HepG2 (cell line): Measurements from ENCODE around the gene ZNF853. TPM values are rescaled to one million over a fixed set of nuclear protein-coding genes. Genes with fewer than 3 reads are reported as not detected.

Source experiments
- CBX2 ChIP-seq, 2 experiments: fragments of 200-600 bp in 1 of 2; sonication (generic); formaldehyde crosslinking in 1 of 2; IDR thresholded peaks; 2 replicates each; pipeline versions ENCODE4 v1.7.0 to v1.8.1; 2018 to 2022; ENCODE audit warnings: low read depth in 2 of 2, low read length in 1 of 2, mild to moderate bottlenecking in 1 of 2, missing genetic modification reagents in 1 of 2
- CENPBD1 ChIP-seq: sonication (generic); formaldehyde crosslinking; IDR thresholded peaks from 2 replicates; pipeline ENCODE4 v1.8.0; 2022; ENCODE audit warnings: missing genetic modification reagents, low read depth, mild to moderate bottlenecking, borderline replicate concordance
- CREB3 ChIP-seq: sonication (generic); formaldehyde crosslinking; IDR thresholded peaks from 2 replicates; pipeline ENCODE4 v1.5.0; 2020; ENCODE audit warnings: missing genetic modification reagents
- CTCF ChIP-seq: sonication (generic); formaldehyde crosslinking; IDR thresholded peaks from 2 replicates; pipeline ENCODE4 v1.5.0; 2020; ENCODE audit warnings: mild to moderate bottlenecking, missing genetic modification reagents, moderate library complexity
- FOXK1 ChIP-seq: sonication (generic); formaldehyde crosslinking; IDR thresholded peaks from 2 replicates; pipeline ENCODE4 v1.4.0; 2020; ENCODE audit warnings: low read depth, missing genetic modification reagents, borderline replicate concordance
- HMG20A ChIP-seq: IDR thresholded peaks from 2 replicates; pipeline ENCODE4 v1.6.1; 2016; ENCODE audit warnings: borderline replicate concordance
- HNF4A ChIP-seq: sonication (generic); formaldehyde crosslinking; IDR thresholded peaks from 2 replicates; pipeline ENCODE4 v1.4.0; 2020; ENCODE audit warnings: missing genetic modification reagents
- JDP2 ChIP-seq: sonication (generic); formaldehyde crosslinking; IDR thresholded peaks from 2 replicates; pipeline ENCODE4 v1.8.1; 2022; ENCODE audit warnings: missing genetic modification reagents, borderline replicate concordance
- MYNN ChIP-seq: sonication (generic); formaldehyde crosslinking; IDR thresholded peaks from 2 replicates; pipeline ENCODE4 v1.4.0; 2020; ENCODE audit warnings: mild to moderate bottlenecking, low read depth, missing genetic modification reagents
- PRMT3 ChIP-seq: sonication (generic); formaldehyde crosslinking; IDR thresholded peaks from 2 replicates; pipeline ENCODE4 v1.8.1; 2022; ENCODE audit warnings: low read depth, mild to moderate bottlenecking, moderate library complexity, missing genetic modification reagents, borderline replicate concordance
- ZC3H13 ChIP-seq: sonication (generic); formaldehyde crosslinking; IDR thresholded peaks from 2 replicates; pipeline ENCODE4 v1.8.1; 2023; ENCODE audit warnings: mild to moderate bottlenecking, missing genetic modification reagents, moderate library complexity
- ZNF329 ChIP-seq: sonication (generic); formaldehyde crosslinking; IDR thresholded peaks from 2 replicates; pipeline ENCODE4 v1.9.0; 2021; ENCODE audit warnings: low read depth, mild to moderate bottlenecking, missing genetic modification reagents
- ZNF34 ChIP-seq: sonication (generic); formaldehyde crosslinking; IDR thresholded peaks from 2 replicates; pipeline ENCODE4 v1.4.0; 2020; ENCODE audit warnings: mild to moderate bottlenecking, missing genetic modification reagents, borderline replicate concordance
- ZNF510 ChIP-seq: sonication (generic); formaldehyde crosslinking; IDR thresholded peaks from 2 replicates; pipeline ENCODE4 v1.4.0; 2020; ENCODE audit warnings: low read depth, mild to moderate bottlenecking, missing genetic modification reagents
- ZNF646 ChIP-seq: sonication (generic); formaldehyde crosslinking; IDR thresholded peaks from 2 replicates; pipeline ENCODE4 v1.9.0; 2021; ENCODE audit warnings: mild to moderate bottlenecking, missing genetic modification reagents
- ZNF782 ChIP-seq: sonication (generic); formaldehyde crosslinking; IDR thresholded peaks from 2 replicates; pipeline ENCODE4 v1.4.0; 2020; ENCODE audit warnings: missing genetic modification reagents, mild to moderate bottlenecking, borderline replicate concordance
- ZNF878 ChIP-seq: sonication (generic); formaldehyde crosslinking; IDR thresholded peaks from 2 replicates; pipeline ENCODE4 v1.8.1; 2023; ENCODE audit warnings: mild to moderate bottlenecking, missing genetic modification reagents, moderate library complexity
- polyA plus RNA-seq, 8 experiments: library from polyadenylated mRNA; depleted of rRNA in 3 of 8; stranded (reverse) in 7 of 8; unstranded in 1 of 8; fragments of >200 nt; fragmentation: Illumina TruSeq in 4 of 8; extraction: Trizol in 4 of 8; gene quantifications; 2 replicates each; pipeline versions ENCODE4 v1.2.1 to v1.2.3, GENCODE V29; 2011 to 2016; ENCODE audit warnings: low read depth in 4 of 8, missing spikeins in 1 of 8, mixed read lengths in 1 of 8; ENCODE audit not compliant: insufficient read depth in 1 of 8
- total RNA-seq, 5 experiments: library from RNA; depleted of rRNA; stranded (reverse); fragments of >200 nt; fragmentation: Illumina TruSeq; extraction: Trizol; gene quantifications; 2 replicates each; pipeline ENCODE4 v1.2.3, GENCODE V29; 2016; ENCODE audit warnings: low read depth in 1 of 5

ZNF853 gene
- total and polyA plus RNA-seq, 2 of the 13 experiments (the other 11 are each of a cell fraction or from before 2014, with no cell fraction given) = 2.1 to 6.2 TPM

GRCh38 chr7:6576024-6576866, 39.2 kb upstream of the ZNF853 start (continued):
- TF ChIP-seq MYNN = no peak
- no peak for TF ChIP-seq CBX2 (IDR thresholded peaks at IDR 0.05; ENCODE audit: low read depth, low read length)
- TF ChIP-seq CBX2 (CRISPR knock-in tag; IDR thresholded peaks at IDR 0.05; ENCODE audit: low read depth) = no peak
- no peak for TF ChIP-seq FOXK1 (CRISPR knock-in tag)
- TF ChIP-seq ZNF510 (CRISPR knock-in tag) = 0 out of 2 replicates have a peak, but pooled peaks have one; percentile 29
- TF ChIP-seq CTCF (CRISPR knock-in tag) = peak; percentile 28
- no peak for TF ChIP-seq CREB3
- no peak for TF ChIP-seq ZNF329 (CRISPR knock-in tag)
- TF ChIP-seq JDP2 (CRISPR knock-in tag) = no peak
- 0 out of 2 replicates have a peak, but pooled peaks have one; percentile 41 for TF ChIP-seq ZNF878 (CRISPR knock-in tag)
- no peak for TF ChIP-seq ZNF34 (CRISPR knock-in tag)
- no peak for TF ChIP-seq ZC3H13 (CRISPR knock-in tag)
- no peak for TF ChIP-seq PRMT3 (CRISPR knock-in tag)
- no peak for TF ChIP-seq ZNF646 (CRISPR knock-in tag)
- TF ChIP-seq ZNF782 (CRISPR knock-in tag) = no peak
- TF ChIP-seq CENPBD1 (CRISPR knock-in tag) = no peak
- no peak for TF ChIP-seq HMG20A (CRISPR knock-in tag)
- no peak for TF ChIP-seq HNF4A (CRISPR knock-in tag)
